GM12892 (cell line): ENCODE results near the gene MS4A3.

Source experiments
- POLR2A ChIP-seq: IDR thresholded peaks from 2 replicates; pipeline ENCODE4 v1.6.1; 2011; ENCODE audit warnings: low read depth, low read length, control low read depth
- POLR2AphosphoS5 ChIP-seq: IDR thresholded peaks from 2 replicates; pipeline ENCODE4 v1.6.1; 2011; ENCODE audit warnings: low read depth, low read length, control low read depth

- TF ChIP-seq POLR2A = no peak
- no peak for TF ChIP-seq POLR2AphosphoS5
Measured at GRCh38 chr11:60098508-60098907, 42.0 kb downstream of the MS4A3 start.
